ENCODE results near the gene APOC3. TPM values are rescaled to one million over a fixed set of nuclear protein-coding genes. Genes with fewer than 3 reads are reported as not detected.

The APOC3 gene
- total RNA-seq, 1 experiment from 2014 or later, result 3.5 TPM

- TF ChIP-seq POLR2AphosphoS5 (IDR thresholded peaks at IDR 0.05; ENCODE audit: low read depth, low read length), result no peak
Observed at GRCh38 chr11:116838321-116839084, 8.8 kb downstream of the APOC3 start (continued).

- ChIA-PET RAD21 (ENCODE audit: low non-redundant PET in 1 of 2, low total read pairs in 2 of 2, uncharacterized antibody in 2 of 2, unreplicated experiment in 2 of 2) (no interaction called here), CTCF (no interaction called here)
- TF ChIP-seq EGR1 (IDR thresholded peaks at IDR 0.05; ENCODE audit: low read depth) (no peak), ZBTB33 (IDR thresholded peaks at IDR 0.05; ENCODE audit: extremely low read depth, insufficient replicate concordance, low read length) (no peak), CTCF (IDR thresholded peaks at IDR 0.05 in 2 of 3, conservative IDR thresholded peaks at IDR 0.05 in 1 of 3; ENCODE audit: borderline replicate concordance in 1 of 3, insufficient read depth in 1 of 3, low read depth in 2 of 3, low read length in 2 of 3) (0 out of 6 replicates have a peak, but pooled peaks of 2 of the 3 experiments have one; percentile 9 to 10)
Observed at GRCh38 chr11:116840224-116840745, 10.6 kb downstream of the APOC3 start.

More at GRCh38 chr11:116840224-116840745, 10.6 kb downstream of the APOC3 start:
- ATAC-seq (no peak), DNase-seq (ENCODE audit: low read depth, low spot score) (no peak)
- peaks cover 0 to 4% of the 10 kb centered on the region in 2 experiments; a peak in 1 of 4 replicates for H3K36me3 ChIP-seq (ENCODE audit: control insufficient read depth in 1 of 2, insufficient read depth in 2 of 2, low read length in 2 of 2)
- H3K9me2 ChIP-seq (ENCODE audit: insufficient read depth), result no peaks in the 10 kb centered on the region
- H3K4me2 ChIP-seq (ENCODE audit: low read length), result no peak overlapping the region
- no peak overlapping the region for H3K9ac ChIP-seq (ENCODE audit: low read length)
- POLR2A ChIA-PET, result no interaction called here
- intact Hi-C loops (cut with micrococcal nuclease), result no loop called here
- no peaks in the 10 kb centered on the region for H3K27me3 ChIP-seq (ENCODE audit: insufficient read depth, low read length)
- no peaks in the 10 kb centered on the region for H3K79me2 ChIP-seq (ENCODE audit: insufficient read depth, low read length)
- peaks cover 8 to 13% of the 10 kb centered on the region in 2 experiments for H3K4me1 ChIP-seq (ENCODE audit: control insufficient read depth in 1 of 2, insufficient read depth in 2 of 2, low read length in 2 of 2)
- BruUV-seq (replicated peaks), result no TSS peak
- no peak overlapping the region for H3K27ac ChIP-seq (ENCODE audit: low read depth, low read length)
- H3K4me3 ChIP-seq (replicated peaks in 1 of 2; ENCODE audit: low read depth in 1 of 2, low read length in 2 of 2), result no peak overlapping the region
- H3K9me3 ChIP-seq (ENCODE audit: control insufficient read depth in 1 of 2, insufficient read depth in 1 of 2, low read depth in 1 of 2, low read length in 2 of 2), result no peaks in the 10 kb centered on the region
- no peak overlapping the region for H2AFZ ChIP-seq (ENCODE audit: low read depth, low read length, poor library complexity, severe bottlenecking)
- H4K20me1 ChIP-seq (ENCODE audit: insufficient read depth), result no peaks in the 10 kb centered on the region

Measured in HCT116 (cell line).